ENCODE results near the gene GAS7. TPM values are rescaled to one million over a fixed set of nuclear protein-coding genes. Genes with fewer than 3 reads are reported as not detected.

Gene GAS7
- total and polyA plus RNA-seq, 2 experiments from 2014 or later: 1.9 to 10.7 TPM

DNA sequence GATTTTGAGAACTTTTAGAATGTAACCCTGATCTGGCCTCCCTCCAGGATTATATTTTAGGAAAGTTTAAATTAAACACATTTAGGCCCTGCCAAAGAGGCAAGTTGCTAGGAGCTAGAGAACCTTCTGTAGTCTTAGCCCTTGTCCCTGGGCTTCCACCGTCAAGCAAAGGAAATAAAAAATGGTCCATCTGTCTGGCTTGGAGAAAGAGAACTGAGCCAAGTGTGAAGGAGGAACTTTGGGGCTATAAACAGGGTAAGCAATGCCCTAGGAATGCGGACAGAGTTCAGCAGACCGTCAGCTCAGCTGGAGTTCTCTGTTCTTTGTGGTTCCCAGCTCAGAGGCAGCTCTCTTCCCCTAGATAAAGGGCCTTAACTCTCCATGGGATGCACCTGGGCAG is 323.0 kb downstream of the GAS7 start:
- Histone ChIP-seq H3K9me2 (ENCODE audit: insufficient read depth) (no peaks in the 10 kb centered on the region; the same call in 1 of the 2 replicates), H2AFZ (no peak overlapping the region), H3K27ac (ENCODE audit: low read depth) (no peak overlapping the region), H3K4me1 (ENCODE audit: insufficient read depth) (no peaks in the 10 kb centered on the region), H3K4me3 (no peak overlapping the region), H4K20me1 (replicated peaks; ENCODE audit: insufficient read depth) (no peaks in the 10 kb centered on the region), H3F3A (replicated peaks; ENCODE audit: low read depth) (no peaks in the 10 kb centered on the region), H3K79me2 (replicated peaks; ENCODE audit: insufficient read depth) (no peaks in the 10 kb centered on the region), H3K36me3 (ENCODE audit: insufficient read depth) (no peaks in the 10 kb centered on the region), H3K4me2 (no peak overlapping the region), H3K27me3 (ENCODE audit: insufficient read depth) (no peaks in the 10 kb centered on the region)
- no peaks in the 10 kb centered on the region for H3K27me3 Mint-ChIP-seq (ENCODE audit: insufficient read depth, low read depth, poor library complexity)
- TF ChIP-seq, protein P1, sequence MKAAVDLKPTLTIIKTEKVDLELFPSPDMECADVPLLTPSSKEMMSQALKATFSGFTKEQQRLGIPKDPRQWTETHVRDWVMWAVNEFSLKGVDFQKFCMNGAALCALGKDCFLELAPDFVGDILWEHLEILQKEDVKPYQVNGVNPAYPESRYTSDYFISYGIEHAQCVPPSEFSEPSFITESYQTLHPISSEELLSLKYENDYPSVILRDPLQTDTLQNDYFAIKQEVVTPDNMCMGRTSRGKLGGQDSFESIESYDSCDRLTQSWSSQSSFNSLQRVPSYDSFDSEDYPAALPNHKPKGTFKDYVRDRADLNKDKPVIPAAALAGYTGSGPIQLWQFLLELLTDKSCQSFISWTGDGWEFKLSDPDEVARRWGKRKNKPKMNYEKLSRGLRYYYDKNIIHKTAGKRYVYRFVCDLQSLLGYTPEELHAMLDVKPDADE (IDR thresholded peaks at IDR 0.05): no peak
- TF ChIP-seq JUNB (IDR thresholded peaks at IDR 0.05; ENCODE audit: unreplicated experiment) (no peak), ZNF331 (CRISPR knock-in tag; IDR thresholded peaks at IDR 0.05; ENCODE audit: low read depth) (no peak), EZH2phosphoT487 (IDR thresholded peaks at IDR 0.05; ENCODE audit: unreplicated experiment) (no peak), STAT1 (IDR thresholded peaks at IDR 0.05; ENCODE audit: unreplicated experiment) (no peak), ZNF114 (CRISPR knock-in tag; IDR thresholded peaks at IDR 0.05) (no peak), EZH2 (IDR thresholded peaks at IDR 0.05; ENCODE audit: low read depth, unreplicated experiment) (no peak), CREB1 (CRISPR knock-in tag; IDR thresholded peaks at IDR 0.05; ENCODE audit: low read depth) (no peak)
- no peak overlapping the region for H3K27ac Mint-ChIP-seq
- no peaks in the 10 kb centered on the region for H3K36me3 Mint-ChIP-seq (ENCODE audit: low read depth)
- H3K4me3 Mint-ChIP-seq: no peak overlapping the region
- no peaks in the 10 kb centered on the region; the same call in 1 of the 3 replicates for H3K4me1 Mint-ChIP-seq
- DNase-seq (ENCODE audit: low spot score): peak; percentile 11
- peak; percentile 88 for ATAC-seq
- no peaks in the 10 kb centered on the region for H3K9me3 Mint-ChIP-seq

DNA sequence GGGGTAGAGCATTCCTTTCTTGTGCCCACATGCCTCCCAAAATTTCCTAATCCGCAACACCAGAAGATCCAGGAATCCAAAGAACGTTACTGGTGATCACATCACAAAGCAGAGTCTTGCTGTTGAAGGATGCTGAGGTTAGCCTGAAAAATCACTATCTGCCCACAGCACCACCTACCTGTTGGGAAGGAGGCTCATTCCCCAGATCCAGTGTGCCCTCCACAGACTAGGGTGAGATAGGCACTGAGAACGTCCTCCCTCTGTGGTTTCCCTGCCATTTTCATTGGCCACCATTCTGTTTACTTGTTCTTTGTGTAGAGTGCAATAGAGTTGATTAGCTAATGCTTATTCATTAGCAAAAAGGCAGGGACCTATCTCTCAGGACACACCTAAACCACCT is 323.7 kb downstream of the GAS7 start:
- Mint-ChIP-seq H3K9me3 (no peaks in the 10 kb centered on the region), H3K4me1 (no peaks in the 10 kb centered on the region; the same call in 1 of the 3 replicates), H3K4me3 (no peak overlapping the region), H3K36me3 (ENCODE audit: low read depth) (no peaks in the 10 kb centered on the region), H3K27me3 (ENCODE audit: insufficient read depth, low read depth, poor library complexity) (no peaks in the 10 kb centered on the region), H3K27ac (no peak overlapping the region)
- Histone ChIP-seq H3K27ac (ENCODE audit: low read depth) (no peak overlapping the region), H3K4me3 (no peak overlapping the region), H3K4me1 (ENCODE audit: insufficient read depth) (no peaks in the 10 kb centered on the region), H3K27me3 (ENCODE audit: insufficient read depth) (no peaks in the 10 kb centered on the region), H2AFZ (no peak overlapping the region), H3K79me2 (replicated peaks; ENCODE audit: insufficient read depth) (no peaks in the 10 kb centered on the region), H4K20me1 (replicated peaks; ENCODE audit: insufficient read depth) (no peaks in the 10 kb centered on the region), H3K4me2 (no peak overlapping the region), H3K36me3 (ENCODE audit: insufficient read depth) (no peaks in the 10 kb centered on the region), H3K9me2 (ENCODE audit: insufficient read depth) (no peaks in the 10 kb centered on the region; the same call in 1 of the 2 replicates), H3F3A (replicated peaks; ENCODE audit: low read depth) (no peaks in the 10 kb centered on the region)
- no peak for TF ChIP-seq STAT1 (IDR thresholded peaks at IDR 0.05; ENCODE audit: unreplicated experiment)
- no peak for TF ChIP-seq ZNF114 (CRISPR knock-in tag; IDR thresholded peaks at IDR 0.05)
- TF ChIP-seq CREB1 (CRISPR knock-in tag; IDR thresholded peaks at IDR 0.05; ENCODE audit: low read depth): no peak
- TF ChIP-seq, protein P2, sequence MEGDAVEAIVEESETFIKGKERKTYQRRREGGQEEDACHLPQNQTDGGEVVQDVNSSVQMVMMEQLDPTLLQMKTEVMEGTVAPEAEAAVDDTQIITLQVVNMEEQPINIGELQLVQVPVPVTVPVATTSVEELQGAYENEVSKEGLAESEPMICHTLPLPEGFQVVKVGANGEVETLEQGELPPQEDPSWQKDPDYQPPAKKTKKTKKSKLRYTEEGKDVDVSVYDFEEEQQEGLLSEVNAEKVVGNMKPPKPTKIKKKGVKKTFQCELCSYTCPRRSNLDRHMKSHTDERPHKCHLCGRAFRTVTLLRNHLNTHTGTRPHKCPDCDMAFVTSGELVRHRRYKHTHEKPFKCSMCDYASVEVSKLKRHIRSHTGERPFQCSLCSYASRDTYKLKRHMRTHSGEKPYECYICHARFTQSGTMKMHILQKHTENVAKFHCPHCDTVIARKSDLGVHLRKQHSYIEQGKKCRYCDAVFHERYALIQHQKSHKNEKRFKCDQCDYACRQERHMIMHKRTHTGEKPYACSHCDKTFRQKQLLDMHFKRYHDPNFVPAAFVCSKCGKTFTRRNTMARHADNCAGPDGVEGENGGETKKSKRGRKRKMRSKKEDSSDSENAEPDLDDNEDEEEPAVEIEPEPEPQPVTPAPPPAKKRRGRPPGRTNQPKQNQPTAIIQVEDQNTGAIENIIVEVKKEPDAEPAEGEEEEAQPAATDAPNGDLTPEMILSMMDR (conservative IDR thresholded peaks at IDR 0.05; ENCODE audit: low read depth in 2 of 2): peak; percentile 28 to 48; a peak in 2 of 4 replicates
- no peak for TF ChIP-seq ZNF331 (CRISPR knock-in tag; IDR thresholded peaks at IDR 0.05; ENCODE audit: low read depth)
- TF ChIP-seq EZH2 (IDR thresholded peaks at IDR 0.05; ENCODE audit: low read depth, unreplicated experiment): no peak
- TF ChIP-seq, protein P1 (IDR thresholded peaks at IDR 0.05): no peak
- TF ChIP-seq, protein P3, sequence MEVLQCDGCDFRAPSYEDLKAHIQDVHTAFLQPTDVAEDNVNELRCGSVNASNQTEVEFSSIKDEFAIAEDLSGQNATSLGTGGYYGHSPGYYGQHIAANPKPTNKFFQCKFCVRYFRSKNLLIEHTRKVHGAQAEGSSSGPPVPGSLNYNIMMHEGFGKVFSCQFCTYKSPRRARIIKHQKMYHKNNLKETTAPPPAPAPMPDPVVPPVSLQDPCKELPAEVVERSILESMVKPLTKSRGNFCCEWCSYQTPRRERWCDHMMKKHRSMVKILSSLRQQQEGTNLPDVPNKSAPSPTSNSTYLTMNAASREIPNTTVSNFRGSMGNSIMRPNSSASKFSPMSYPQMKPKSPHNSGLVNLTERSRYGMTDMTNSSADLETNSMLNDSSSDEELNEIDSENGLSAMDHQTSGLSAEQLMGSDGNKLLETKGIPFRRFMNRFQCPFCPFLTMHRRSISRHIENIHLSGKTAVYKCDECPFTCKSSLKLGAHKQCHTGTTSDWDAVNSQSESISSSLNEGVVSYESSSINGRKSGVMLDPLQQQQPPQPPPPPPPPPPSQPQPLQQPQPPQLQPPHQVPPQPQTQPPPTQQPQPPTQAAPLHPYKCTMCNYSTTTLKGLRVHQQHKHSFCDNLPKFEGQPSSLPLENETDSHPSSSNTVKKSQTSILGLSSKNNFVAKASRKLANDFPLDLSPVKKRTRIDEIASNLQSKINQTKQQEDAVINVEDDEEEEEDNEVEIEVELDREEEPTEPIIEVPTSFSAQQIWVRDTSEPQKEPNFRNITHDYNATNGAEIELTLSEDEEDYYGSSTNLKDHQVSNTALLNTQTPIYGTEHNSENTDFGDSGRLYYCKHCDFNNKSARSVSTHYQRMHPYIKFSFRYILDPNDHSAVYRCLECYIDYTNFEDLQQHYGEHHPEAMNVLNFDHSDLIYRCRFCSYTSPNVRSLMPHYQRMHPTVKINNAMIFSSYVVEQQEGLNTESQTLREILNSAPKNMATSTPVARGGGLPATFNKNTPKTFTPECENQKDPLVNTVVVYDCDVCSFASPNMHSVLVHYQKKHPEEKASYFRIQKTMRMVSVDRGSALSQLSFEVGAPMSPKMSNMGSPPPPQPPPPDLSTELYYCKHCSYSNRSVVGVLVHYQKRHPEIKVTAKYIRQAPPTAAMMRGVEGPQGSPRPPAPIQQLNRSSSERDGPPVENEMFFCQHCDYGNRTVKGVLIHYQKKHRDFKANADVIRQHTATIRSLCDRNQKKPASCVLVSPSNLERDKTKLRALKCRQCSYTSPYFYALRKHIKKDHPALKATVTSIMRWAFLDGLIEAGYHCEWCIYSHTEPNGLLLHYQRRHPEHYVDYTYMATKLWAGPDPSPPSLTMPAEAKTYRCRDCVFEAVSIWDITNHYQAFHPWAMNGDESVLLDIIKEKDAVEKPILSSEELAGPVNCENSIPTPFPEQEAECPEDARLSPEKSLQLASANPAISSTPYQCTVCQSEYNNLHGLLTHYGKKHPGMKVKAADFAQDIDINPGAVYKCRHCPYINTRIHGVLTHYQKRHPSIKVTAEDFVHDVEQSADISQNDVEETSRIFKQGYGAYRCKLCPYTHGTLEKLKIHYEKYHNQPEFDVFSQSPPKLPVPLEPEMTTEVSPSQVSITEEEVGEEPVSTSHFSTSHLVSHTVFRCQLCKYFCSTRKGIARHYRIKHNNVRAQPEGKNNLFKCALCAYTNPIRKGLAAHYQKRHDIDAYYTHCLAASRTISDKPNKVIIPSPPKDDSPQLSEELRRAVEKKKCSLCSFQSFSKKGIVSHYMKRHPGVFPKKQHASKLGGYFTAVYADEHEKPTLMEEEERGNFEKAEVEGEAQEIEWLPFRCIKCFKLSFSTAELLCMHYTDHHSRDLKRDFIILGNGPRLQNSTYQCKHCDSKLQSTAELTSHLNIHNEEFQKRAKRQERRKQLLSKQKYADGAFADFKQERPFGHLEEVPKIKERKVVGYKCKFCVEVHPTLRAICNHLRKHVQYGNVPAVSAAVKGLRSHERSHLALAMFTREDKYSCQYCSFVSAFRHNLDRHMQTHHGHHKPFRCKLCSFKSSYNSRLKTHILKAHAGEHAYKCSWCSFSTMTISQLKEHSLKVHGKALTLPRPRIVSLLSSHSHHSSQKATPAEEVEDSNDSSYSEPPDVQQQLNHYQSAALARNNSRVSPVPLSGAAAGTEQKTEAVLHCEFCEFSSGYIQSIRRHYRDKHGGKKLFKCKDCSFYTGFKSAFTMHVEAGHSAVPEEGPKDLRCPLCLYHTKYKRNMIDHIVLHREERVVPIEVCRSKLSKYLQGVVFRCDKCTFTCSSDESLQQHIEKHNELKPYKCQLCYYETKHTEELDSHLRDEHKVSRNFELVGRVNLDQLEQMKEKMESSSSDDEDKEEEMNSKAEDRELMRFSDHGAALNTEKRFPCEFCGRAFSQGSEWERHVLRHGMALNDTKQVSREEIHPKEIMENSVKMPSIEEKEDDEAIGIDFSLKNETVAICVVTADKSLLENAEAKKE (CRISPR knock-in tag; IDR thresholded peaks at IDR 0.05): no peak
- no peak for TF ChIP-seq JUNB (IDR thresholded peaks at IDR 0.05; ENCODE audit: unreplicated experiment)
- peak; percentile 8 for DNase-seq (ENCODE audit: low spot score)
- ATAC-seq: peak; percentile 76
